Fibroblast of lung (primary cell): ENCODE results near the gene KLHDC7B. TPM values are rescaled to one million over a fixed set of nuclear protein-coding genes. Genes with fewer than 3 reads are reported as not detected.

Source experiments
- DNase-seq, 2 donors: peaks; one replicate each; pipeline versions ENCODE4 v3.0.0 to v3.0.0-alpha.2; 2010; ENCODE audit warnings: low read depth in 2 of 2
- H2AFZ ChIP-seq: 2 replicates; pipeline ENCODE4 v1.5.1; 2012; ENCODE audit warnings: low read length, control low read depth, inconsistent platforms
- H3K27ac ChIP-seq: 2 replicates; pipeline ENCODE4 v1.5.1; 2011; ENCODE audit warnings: low read length, control low read depth; ENCODE audit not compliant: insufficient read depth
- H3K27me3 ChIP-seq: 2 replicates; pipeline ENCODE4 v1.5.1; 2011; ENCODE audit warnings: mild to moderate bottlenecking, low read length; ENCODE audit not compliant: control insufficient read depth, insufficient read depth
- H3K36me3 ChIP-seq: 2 replicates; pipeline ENCODE4 v1.5.1; 2011; ENCODE audit warnings: low read length; ENCODE audit not compliant: control insufficient read depth, insufficient read depth
- H3K4me1 ChIP-seq: 2 replicates; pipeline ENCODE4 v1.5.1; 2011; ENCODE audit warnings: low read length; ENCODE audit not compliant: control insufficient read depth, insufficient read depth; ENCODE audit errors: extremely low read depth
- H3K4me2 ChIP-seq: 2 replicates; pipeline ENCODE4 v1.5.1; 2011; ENCODE audit warnings: low read length, control low read depth; ENCODE audit not compliant: insufficient read depth; ENCODE audit errors: extremely low read depth
- H3K4me3 ChIP-seq, 4 experiments: fragments of 200-600 bp in 1 of 4; sonication (generic) in 1 of 4; replicated peaks in 1 of 4; 2 replicates each; pipeline ENCODE4 v1.5.1; 2011 to 2016; ENCODE audit warnings: low read length in 4 of 4, low read depth in 3 of 4, mild to moderate bottlenecking in 3 of 4, control low read depth in 2 of 4, inconsistent platforms in 1 of 4, mixed read lengths in 1 of 4; ENCODE audit not compliant: insufficient read depth in 1 of 4; ENCODE audit errors: control extremely low read depth in 1 of 4
- H3K79me2 ChIP-seq: 2 replicates; pipeline ENCODE4 v1.5.1; 2012; ENCODE audit warnings: mild to moderate bottlenecking, low read length, inconsistent platforms; ENCODE audit not compliant: control insufficient read depth, insufficient read depth
- H3K9ac ChIP-seq: 2 replicates; pipeline ENCODE4 v1.5.1; 2011; ENCODE audit warnings: mild to moderate bottlenecking, low read length, control low read depth; ENCODE audit not compliant: insufficient read depth
- H3K9me3 ChIP-seq: 2 replicates; pipeline ENCODE4 v1.5.1; 2012; ENCODE audit warnings: low read depth, low read length; ENCODE audit not compliant: control insufficient read depth, insufficient read depth
- H4K20me1 ChIP-seq: 2 replicates; pipeline ENCODE4 v1.5.1; 2011; ENCODE audit warnings: low read length; ENCODE audit not compliant: control insufficient read depth, insufficient read depth; ENCODE audit errors: extremely low read depth
- EZH2 ChIP-seq: IDR thresholded peaks from 2 replicates; pipeline ENCODE4 v1.5.1; 2012; ENCODE audit warnings: low read length, control low read depth, mild to moderate bottlenecking; ENCODE audit errors: missing control alignments
- polyA plus RNA-seq, 2 donors: library from polyadenylated mRNA; depleted of rRNA in 1 of 2; stranded (reverse) in 1 of 2; unstranded in 1 of 2; fragments of >200 nt; gene quantifications; 2 replicates each; pipeline ENCODE4 v1.2.1, GENCODE V29; 2011 to 2012; ENCODE audit warnings: missing spikeins in 1 of 2
- total RNA-seq: library from RNA; depleted of rRNA; stranded (reverse); fragments of >200 nt; gene quantifications from 2 replicates; pipeline ENCODE4 v1.2.1, GENCODE V29; 2014
- TF ChIP-seq, protein P1 (sequence below), 2 donors: IDR thresholded peaks in 1 of 2; conservative IDR thresholded peaks in 1 of 2; 1 replicate in 1 of 2; 2 replicates in 1 of 2; pipeline ENCODE4 v1.5.1; 2011 to 2012; ENCODE audit warnings: low read length in 2 of 2, control low read depth in 1 of 2, inconsistent platforms in 1 of 2, low read depth in 1 of 2, mild to moderate bottlenecking in 1 of 2

KLHDC7B gene
- total and polyA plus RNA-seq, 2 donors (not counting 1 experiment from before 2014, with no cell fraction given), result 0.17 TPM; not detected in 1

DNA sequence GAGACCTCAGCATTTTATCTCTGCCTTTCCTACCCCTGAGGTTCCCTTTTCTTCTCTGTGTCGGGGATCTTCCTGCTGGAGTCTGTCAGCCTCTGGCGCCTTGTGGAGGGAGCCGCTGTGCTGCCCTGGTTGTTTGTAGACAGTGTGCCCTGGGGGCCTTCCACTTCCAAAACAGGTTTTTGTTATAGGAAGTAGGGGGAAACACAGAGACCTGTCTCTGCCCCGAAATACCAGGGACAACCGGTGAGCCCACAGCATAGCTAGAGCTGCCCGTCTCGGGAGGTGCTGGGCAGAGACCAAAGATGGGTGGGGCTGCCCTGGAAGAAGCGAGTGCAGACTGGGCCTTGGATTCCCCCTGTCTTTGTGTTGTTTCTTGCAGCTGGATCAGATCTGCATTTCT lies 29.6 kb upstream of the KLHDC7B start:
- Histone ChIP-seq H4K20me1 (no peaks in the 10 kb centered on the region), H3K79me2 (peaks cover 31% of the 10 kb centered on the region), H3K36me3 (peaks cover 7% of the 10 kb centered on the region), H2AFZ (no peak overlapping the region), H3K27ac (no peak overlapping the region), H3K4me3 (no peak overlapping the region), H3K27me3 (no peaks in the 10 kb centered on the region), H3K9ac (no peak overlapping the region), H3K4me1 (no peaks in the 10 kb centered on the region), H3K4me2 (no peak overlapping the region), H3K9me3 (no peaks in the 10 kb centered on the region)
- DNase-seq, result no peak
- TF ChIP-seq, protein P1, sequence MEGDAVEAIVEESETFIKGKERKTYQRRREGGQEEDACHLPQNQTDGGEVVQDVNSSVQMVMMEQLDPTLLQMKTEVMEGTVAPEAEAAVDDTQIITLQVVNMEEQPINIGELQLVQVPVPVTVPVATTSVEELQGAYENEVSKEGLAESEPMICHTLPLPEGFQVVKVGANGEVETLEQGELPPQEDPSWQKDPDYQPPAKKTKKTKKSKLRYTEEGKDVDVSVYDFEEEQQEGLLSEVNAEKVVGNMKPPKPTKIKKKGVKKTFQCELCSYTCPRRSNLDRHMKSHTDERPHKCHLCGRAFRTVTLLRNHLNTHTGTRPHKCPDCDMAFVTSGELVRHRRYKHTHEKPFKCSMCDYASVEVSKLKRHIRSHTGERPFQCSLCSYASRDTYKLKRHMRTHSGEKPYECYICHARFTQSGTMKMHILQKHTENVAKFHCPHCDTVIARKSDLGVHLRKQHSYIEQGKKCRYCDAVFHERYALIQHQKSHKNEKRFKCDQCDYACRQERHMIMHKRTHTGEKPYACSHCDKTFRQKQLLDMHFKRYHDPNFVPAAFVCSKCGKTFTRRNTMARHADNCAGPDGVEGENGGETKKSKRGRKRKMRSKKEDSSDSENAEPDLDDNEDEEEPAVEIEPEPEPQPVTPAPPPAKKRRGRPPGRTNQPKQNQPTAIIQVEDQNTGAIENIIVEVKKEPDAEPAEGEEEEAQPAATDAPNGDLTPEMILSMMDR (conservative IDR thresholded peaks at IDR 0.05 in 1 of 2, IDR thresholded peaks at IDR 0.05 in 1 of 2; ENCODE audit: low read depth in 1 of 2, low read length in 2 of 2), result no peak
- no peak for TF ChIP-seq EZH2

DNA sequence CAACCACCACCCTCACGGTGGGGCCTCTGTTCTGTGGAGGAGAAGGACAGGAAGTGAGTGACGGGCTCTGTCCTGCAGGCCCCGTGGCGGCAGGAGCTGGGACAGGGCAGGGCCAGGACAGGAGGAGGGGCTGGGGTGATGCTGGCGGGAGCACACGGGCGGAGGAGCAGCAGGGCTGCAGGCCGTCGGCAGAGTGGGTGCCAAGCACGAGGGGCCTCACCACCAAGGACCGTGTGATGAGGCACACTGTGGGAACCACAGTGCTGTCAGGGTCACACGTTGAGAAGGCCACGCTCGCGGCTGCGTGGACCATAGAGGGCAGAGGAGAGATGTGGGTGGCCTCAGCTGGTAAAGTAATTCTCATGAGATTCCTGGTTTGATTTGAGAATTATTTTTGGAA lies 28.8 kb upstream of the KLHDC7B start:
- no peak overlapping the region for H3K4me3 ChIP-seq
- peaks cover 12% of the 10 kb centered on the region for H3K36me3 ChIP-seq
- no peaks in the 10 kb centered on the region for H4K20me1 ChIP-seq
- no peak overlapping the region for H2AFZ ChIP-seq
- H3K27me3 ChIP-seq, result no peaks in the 10 kb centered on the region
- no peak overlapping the region for H3K4me2 ChIP-seq
- no peak overlapping the region for H3K27ac ChIP-seq
- TF ChIP-seq, protein P1 (conservative IDR thresholded peaks at IDR 0.05 in 1 of 2, IDR thresholded peaks at IDR 0.05 in 1 of 2; ENCODE audit: low read depth in 1 of 2, low read length in 2 of 2), result no peak
- no peak for TF ChIP-seq EZH2
- no peaks in the 10 kb centered on the region for H3K9me3 ChIP-seq
- no peaks in the 10 kb centered on the region for H3K4me1 ChIP-seq
- H3K9ac ChIP-seq, result no peak overlapping the region
- peaks cover 30% of the 10 kb centered on the region for H3K79me2 ChIP-seq
- DNase-seq, result no peak

DNA sequence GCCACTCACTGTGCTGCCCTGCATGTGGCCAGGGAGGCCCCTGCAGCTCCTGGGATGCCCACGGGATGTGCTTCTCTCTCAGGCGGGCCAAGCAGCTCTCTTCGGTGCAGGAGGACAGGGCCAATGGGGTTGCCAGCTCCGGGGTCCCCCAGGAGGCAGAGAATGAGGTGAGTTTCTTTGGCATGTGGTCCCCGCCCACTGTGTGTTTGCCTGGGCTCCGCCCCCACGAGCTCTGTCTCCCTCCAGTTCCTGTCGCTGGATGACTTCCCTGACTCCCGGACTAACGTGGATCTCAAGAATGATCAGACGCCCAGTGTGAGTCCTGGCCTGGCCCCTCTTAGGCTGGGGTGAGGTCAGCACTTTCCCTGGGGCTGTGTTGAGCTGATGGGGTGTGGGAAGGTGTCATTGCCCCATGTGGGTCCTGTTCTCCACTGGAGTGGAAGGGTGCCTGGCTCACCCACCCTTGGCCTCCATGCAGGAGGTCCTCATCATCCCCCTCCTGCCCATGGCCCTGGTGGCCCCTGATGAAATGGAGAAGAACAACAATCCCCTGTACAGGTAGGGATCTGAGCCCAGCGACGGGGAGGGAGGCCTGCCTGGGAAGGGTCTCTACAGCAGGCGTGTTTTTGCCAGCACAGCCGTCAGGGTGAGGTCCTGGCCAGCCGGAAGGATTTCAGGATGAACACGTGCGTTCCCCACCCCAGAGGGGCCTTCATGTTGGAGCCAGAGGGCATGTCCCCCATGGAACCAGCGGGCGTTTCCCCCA lies 28.0 kb upstream of the KLHDC7B start:
- Histone ChIP-seq H3K4me2 (no peak overlapping the region), H3K27me3 (no peaks in the 10 kb centered on the region), H3K79me2 (peaks cover 23% of the 10 kb centered on the region), H3K9me3 (no peaks in the 10 kb centered on the region), H3K4me1 (no peaks in the 10 kb centered on the region), H4K20me1 (no peaks in the 10 kb centered on the region), H2AFZ (no peak overlapping the region), H3K4me3 (no peak overlapping the region), H3K36me3 (peaks cover 14% of the 10 kb centered on the region), H3K9ac (no peak overlapping the region), H3K27ac (no peak overlapping the region)
- no peak for DNase-seq
- no peak for TF ChIP-seq EZH2
- TF ChIP-seq, protein P1 (conservative IDR thresholded peaks at IDR 0.05 in 1 of 2, IDR thresholded peaks at IDR 0.05 in 1 of 2; ENCODE audit: low read depth in 1 of 2, low read length in 2 of 2), result no peak
